Occipital lobe (tissue), 2 donors: ENCODE measurements around the gene PCDH19. TPM values are rescaled to one million over a fixed set of nuclear protein-coding genes. Genes with fewer than 3 reads are reported as not detected.

ENCODE experiments used
- DNase-seq: peaks from one replicate; lab custom pipeline; 2025; lab: John Stamatoyannopoulos, UW
- total RNA-seq: library from RNA; depleted of rRNA; stranded (reverse); fragments of >200 nt; gene quantifications from one replicate; pipeline ENCODE4 v1.2.3, GENCODE V29; 2014

Gene PCDH19
- total RNA-seq, 1 donor from 2014 or later = 25.7 TPM

DNA sequence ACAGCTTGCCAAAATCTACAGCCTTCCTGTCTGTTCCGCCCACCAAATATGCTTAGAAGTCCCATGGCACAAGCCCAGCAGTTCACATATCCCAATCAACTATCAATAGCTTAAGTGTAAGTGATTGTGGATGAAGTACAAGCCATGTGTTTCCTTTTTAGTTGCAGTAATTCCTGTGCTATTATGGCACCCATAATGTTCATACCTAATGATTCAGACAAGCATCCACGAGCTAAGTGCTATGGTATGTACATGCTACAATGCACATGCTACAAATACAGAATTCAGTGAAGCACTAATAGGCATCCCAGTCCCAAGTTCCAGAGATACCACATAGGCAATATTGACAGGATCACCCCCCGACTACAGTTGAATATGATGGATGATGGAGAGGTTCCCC lies 94.5 kb downstream of the PCDH19 start:
- no peak for DNase-seq

DNA sequence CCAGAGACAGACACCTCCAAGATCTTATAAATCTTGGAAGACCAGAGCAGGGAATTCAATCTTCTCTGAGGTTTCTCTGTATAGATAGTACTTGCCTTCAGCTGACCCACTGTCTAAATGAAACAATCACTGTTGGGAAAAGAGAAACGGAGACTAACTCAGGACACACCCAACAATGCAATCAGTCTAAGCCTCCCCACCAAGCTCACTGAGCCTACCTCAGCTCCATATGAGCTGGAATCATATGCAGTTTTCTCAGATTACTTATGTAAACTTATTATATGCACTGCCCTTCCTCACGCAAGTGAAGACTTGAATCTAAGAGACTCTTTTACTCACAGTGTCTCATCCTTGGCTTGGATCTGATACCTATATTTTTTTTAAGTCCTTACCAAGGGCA lies 110.5 kb downstream of the PCDH19 start:
- no peak for DNase-seq

DNA sequence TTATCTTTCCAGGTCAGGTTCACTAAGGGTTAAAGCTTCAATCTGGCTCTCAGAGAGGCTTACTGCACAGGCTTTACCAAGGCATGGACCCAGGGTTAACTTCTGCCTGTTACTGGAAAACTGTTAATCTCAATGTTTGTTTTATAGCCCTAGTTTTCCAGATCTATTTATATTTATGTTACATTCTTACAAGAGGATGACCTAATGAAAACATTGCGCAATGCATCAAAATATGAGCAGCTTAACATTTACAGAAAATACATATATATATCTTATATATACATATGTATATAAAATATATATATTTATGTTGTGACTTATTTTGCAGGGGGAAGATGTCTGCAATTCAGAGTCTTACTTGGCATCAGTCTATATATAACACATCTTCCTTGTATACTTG lies 112.3 kb downstream of the PCDH19 start:
- DNase-seq = no peak

DNA sequence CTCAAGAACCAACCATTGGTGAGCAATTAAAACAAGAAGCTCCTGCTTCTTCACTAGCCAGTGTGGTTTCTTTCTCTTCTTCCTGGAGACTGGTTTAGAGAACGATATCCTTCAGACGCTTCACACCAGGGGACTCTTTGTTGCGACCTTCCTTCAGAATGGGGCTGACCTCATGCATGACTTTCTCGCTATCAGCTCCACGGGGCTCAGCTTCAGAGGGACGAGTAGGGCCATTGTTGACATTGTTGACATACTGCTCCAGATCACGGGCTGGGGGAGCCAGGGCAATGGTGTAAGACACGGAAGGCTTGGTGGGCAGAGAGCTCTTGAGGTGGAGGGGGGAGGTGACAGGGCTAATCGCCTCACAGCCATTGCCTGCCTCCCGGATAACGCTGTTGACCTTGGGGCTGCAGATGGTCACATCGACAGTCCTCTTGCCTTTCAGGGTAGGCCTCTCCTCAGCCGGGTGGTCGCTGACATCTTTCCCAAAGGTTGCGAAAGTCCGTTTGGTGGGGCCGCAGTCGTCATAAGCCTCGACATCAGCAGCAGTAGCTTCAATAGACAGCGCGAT lies 113.8 kb downstream of the PCDH19 start:
- no peak for DNase-seq

DNA sequence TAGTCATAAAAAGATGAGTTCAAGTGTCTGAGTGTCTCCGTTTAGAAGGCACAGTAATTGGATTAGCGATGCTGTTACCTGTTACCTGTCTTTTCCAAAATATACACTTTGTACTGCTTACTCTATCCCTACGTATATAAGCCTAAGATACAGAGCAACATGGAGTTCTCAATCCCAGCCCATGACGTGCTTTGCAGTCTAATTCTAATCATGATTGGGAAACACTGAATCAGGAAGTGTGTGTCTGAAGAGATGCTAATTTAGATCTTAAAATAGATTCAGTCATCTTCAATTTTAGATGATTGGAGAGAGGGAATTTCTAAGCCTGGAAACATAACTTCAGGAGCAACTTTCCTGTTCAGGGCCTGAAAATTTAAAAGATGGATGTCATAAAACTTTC lies 115.1 kb downstream of the PCDH19 start:
- DNase-seq = no peak

DNA sequence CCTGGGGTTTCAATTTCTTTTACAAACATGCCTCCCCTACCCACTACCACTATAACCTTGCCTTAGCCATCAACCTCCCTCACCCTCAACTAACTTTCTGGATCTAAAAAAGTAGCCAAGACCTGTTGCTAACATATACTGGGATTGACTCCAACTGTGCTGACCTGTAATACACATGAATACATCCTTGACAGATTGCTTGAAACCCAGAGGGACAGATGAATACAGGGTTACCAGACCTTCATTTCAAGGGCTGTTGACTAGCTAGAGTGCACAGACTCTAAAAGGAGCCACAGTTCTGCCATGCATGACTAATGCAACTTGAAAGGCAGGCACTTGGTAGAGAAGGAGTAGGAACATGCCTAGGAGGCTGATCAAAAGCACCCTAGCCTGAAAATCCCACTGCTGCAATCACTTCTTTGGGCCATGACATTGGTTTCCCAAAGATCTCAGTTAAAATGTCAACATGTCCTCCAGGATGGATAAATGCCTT lies 121.0 kb downstream of the PCDH19 start:
- no peak for DNase-seq

DNA sequence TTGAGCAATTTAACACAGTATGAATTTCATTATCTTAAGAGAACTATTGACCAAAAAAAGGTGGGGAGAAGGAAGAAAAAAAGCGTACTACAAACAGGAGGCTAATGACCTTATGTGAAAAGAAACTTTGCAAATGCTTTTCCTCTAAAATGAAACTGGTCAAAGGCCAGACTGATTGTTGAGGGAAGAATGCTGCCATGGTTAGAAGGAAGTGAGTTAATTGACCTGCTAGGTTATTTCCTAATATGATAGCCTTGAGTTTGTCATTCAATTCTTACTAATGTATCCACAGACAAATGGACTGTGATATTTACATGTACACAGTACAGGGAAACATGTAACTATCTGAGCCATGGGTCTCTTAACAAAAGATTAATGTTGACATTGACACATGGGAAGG lies 132.8 kb downstream of the PCDH19 start:
- no peak for DNase-seq

DNA sequence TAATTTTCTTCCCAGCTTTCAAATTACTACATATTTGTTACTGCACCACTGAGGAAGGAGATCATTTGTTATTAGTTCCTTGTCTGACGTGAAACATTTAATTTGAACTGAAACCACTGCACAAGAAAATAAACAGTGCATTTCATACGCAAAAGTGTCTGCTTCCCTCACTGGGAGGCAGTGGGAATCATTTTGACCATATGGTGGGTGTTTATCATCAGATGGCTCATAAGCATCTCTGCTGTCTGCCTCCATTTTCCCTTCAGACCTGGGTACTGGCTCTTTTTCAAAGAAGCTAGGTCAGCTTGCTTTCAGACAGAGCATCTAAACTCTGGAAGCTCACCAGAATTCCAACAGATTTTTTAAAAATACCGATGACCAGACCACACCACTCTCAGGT lies 135.2 kb downstream of the PCDH19 start:
- no peak for DNase-seq

DNA sequence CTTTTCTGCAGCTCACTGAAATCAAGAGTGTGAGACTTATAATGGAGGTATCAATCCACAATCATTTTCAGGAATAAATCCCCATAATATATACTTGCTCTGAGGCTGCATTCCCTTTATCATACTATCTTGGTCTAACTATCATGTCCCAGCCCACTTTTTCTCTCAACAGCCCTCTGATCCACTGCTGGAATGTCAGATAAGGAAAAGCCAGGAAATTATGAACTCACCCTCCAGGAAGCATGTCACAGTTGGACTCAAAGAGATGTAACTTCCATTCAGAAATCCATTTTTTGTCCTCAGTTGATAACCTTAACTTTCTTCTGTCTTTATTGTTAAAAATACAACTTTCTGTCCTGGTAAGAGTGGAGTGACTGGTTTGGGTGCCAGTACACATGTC lies 144.9 kb downstream of the PCDH19 start:
- DNase-seq = no peak

DNA sequence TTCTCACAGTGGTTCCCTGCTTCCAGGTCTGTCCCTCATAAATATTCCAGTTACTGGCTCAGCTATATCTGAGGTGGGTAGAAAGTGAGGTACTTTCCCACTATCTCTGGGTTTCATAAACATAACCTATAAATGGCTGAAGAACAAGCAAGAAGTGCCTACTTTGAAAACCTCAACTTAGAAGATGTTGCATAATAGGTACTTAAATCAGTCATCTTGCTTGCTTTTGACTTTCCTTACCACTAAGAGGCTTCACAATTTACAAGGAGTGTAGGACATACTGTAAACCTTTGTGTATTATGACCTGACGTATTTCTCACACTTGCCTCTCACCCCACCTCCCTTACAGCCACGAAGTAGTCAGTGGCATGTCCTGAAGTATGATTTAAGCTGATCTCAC lies 145.9 kb downstream of the PCDH19 start:
- DNase-seq = no peak

DNA sequence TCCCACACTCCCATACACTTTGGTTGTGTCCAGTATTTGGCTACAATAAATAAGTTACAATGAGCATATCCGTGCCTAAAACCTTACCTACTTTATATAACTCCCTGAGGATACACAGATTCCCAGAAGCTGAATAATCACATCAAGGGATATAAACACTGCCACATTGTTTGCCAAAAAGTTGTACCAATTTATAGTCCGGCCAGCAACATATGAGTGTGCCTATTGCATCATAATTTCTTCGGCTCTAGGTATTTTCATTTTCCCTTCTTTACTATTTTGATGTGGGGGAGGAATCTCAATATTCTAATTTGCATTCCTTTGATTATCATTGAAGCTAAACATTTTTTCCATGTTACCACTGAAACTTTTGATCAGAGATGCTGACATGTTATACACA lies 146.4 kb downstream of the PCDH19 start:
- no peak for DNase-seq

DNA sequence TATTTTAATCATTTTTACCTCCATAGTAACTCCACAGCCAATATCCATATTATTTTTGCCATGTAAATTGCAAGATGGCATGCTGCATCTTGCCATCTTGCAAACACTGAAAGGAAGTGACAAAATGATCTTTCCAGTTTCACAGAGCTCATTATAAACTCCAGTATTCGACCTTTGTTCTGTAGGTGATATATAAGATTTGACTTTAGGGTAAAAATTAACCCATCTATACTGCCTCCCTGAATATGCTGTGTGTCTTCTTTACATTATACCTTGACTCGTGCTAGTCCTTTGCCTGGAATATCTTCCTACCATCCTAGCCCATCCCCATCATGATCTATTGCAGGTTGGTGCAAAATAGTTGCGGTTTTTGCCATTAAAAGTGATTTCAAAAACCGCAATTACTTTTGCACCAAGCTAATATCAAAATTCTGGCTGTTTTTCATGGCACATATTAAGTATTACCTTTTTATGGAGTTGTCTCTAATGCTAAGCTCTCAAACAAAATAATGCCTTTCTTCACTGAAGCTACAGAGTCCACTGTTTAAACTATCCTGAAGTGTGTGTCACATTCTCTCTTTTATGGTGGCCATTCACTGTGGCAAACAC lies 161.1 kb downstream of the PCDH19 start:
- no peak for DNase-seq

DNA sequence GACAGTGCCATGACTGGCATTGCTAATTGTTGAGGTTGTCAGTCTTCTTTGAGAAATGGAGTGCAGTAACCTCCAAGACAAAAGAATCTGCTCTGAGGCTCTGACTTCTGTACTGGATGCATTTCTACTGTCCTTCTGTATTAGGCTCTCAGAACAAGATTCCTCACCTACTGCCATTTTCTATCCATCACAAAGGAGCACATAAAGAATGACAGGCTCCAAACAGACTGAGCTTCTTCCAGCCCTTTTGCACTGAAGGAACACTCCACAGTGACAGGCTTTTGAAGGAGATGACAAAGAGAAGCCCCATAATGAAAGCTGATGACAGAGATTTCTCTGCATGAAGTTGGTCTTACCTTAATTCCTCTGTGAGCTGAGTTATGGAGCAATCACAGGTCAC lies 162.2 kb downstream of the PCDH19 start:
- no peak for DNase-seq

DNA sequence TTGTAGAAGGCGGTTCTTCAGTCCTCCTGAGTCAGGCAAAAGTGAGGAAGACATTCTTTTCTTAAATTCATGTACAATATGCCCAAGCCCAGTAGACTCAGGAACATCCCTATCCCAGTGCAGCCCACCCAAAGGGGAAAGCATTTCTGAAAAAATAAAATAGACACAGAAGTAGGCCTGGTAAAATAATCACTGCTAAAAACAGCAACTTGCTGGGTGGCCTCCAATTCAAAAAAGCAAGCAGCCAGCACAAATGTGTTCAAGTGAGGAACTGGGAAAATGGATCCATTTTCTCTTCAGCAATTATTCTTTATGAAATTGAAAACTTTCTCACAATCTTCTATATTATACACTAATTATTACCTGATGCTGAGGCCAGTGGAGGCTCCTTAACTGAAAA lies 165.4 kb downstream of the PCDH19 start:
- no peak for DNase-seq

Other genes starting within 250 kb of the PCDH19 start
- not detected for gene TNMD, start 174.7 kb upstream of the PCDH19 start, total RNA-seq
- 32.1 TPM for gene TSPAN6, start 226.5 kb upstream of the PCDH19 start, total RNA-seq
- gene SRPX2, start 233.9 kb upstream of the PCDH19 start, total RNA-seq = 1.2 TPM